ENCODE measurements around the gene HLA-DQB2. TPM values are rescaled to one million over a fixed set of nuclear protein-coding genes. Genes with fewer than 3 reads are reported as not detected.
"Not testable (repeated sequence)": the region's sequence is repeated elsewhere in the genome, so short reads cannot be mapped to it uniquely, and the experiment has no call there.

HLA-DQB2 gene
- total RNA-seq, 1 donor, result 3.2 TPM

- DNase-seq (ENCODE audit: low read depth in 2 of 3, low spot score in 2 of 3), result no peak
These were observed 10.8 kb downstream of the HLA-DQB2 start for GRCh38 chr6:32752580-32752979.

GRCh38 chr6:32745649-32746048 lies 17.7 kb downstream of the HLA-DQB2 start:
- not testable (repeated sequence) for DNase-seq (ENCODE audit: low read depth in 2 of 3, low spot score in 2 of 3)

GRCh38 chr6:32744776-32745175 lies 18.6 kb downstream of the HLA-DQB2 start:
- peak in 2 of 3 donors; percentile 9 to 72 for DNase-seq (ENCODE audit: low read depth in 2 of 3, low spot score in 2 of 3)

- no peak for DNase-seq (ENCODE audit: low read depth in 2 of 3, low spot score in 2 of 3)
These were observed 21.0 kb downstream of the HLA-DQB2 start for GRCh38 chr6:32742374-32742773.

GRCh38 chr6:32741031-32741960 lies 22.0 kb downstream of the HLA-DQB2 start, which contains the start of gene HLA-DQA2:
HLA-DQA2 (plus strand) TSS chr6:32741391; CDS start chr6:32741444, 53 bp downstream.
- no peak for DNase-seq (ENCODE audit: low read depth in 2 of 3, low spot score in 2 of 3)

- DNase-seq (ENCODE audit: low read depth in 2 of 3, low spot score in 2 of 3), result no peak
These were observed 25.2 kb downstream of the HLA-DQB2 start for GRCh38 chr6:32738126-32738525.

- no peak for DNase-seq (ENCODE audit: low read depth in 2 of 3, low spot score in 2 of 3)
These were observed 44.5 kb downstream of the HLA-DQB2 start for GRCh38 chr6:32718879-32719278.

- DNase-seq (ENCODE audit: low read depth in 2 of 3, low spot score in 2 of 3), result no peak
These were observed 46.9 kb downstream of the HLA-DQB2 start for GRCh38 chr6:32716396-32716795.

GRCh38 chr6:32713241-32713640 lies 50.1 kb downstream of the HLA-DQB2 start:
- DNase-seq (ENCODE audit: low read depth in 2 of 3, low spot score in 2 of 3), result no peak

GRCh38 chr6:32709625-32710024 lies 53.7 kb downstream of the HLA-DQB2 start:
- DNase-seq (ENCODE audit: low read depth in 2 of 3, low spot score in 2 of 3), result no peak

Small RNA genes within 50 kb of the gene (small RNA-seq; reads per million reads assigned to genes)
- not detected for gene MIR3135B

Other genes with a start within 250 kb of the HLA-DQB2 start
- gene HLA-DRB5, start 233.2 kb downstream of the HLA-DQB2 start, total RNA-seq, result 6.5 TPM
- gene HLA-DRB1, start 173.7 kb downstream of the HLA-DQB2 start, total RNA-seq, result 266 TPM
- gene HLA-DQA1, start 126.1 kb downstream of the HLA-DQB2 start, total RNA-seq, result 1.6 TPM
- 2.7 TPM for gene HLA-DQB1, start 96.9 kb downstream of the HLA-DQB2 start, total RNA-seq
- gene HLA-DQA2, start 22.1 kb downstream of the HLA-DQB2 start, total RNA-seq, result 0.27 TPM
- gene HLA-DOB, start 53.5 kb upstream of the HLA-DQB2 start, total RNA-seq, result 1.3 TPM
- 30.7 TPM for gene TAP2, start 75.2 kb upstream of the HLA-DQB2 start, total RNA-seq
- 159 TPM for gene PSMB8, start 80.5 kb upstream of the HLA-DQB2 start, total RNA-seq
- gene TAP1, start 90.2 kb upstream of the HLA-DQB2 start, total RNA-seq, result 88.1 TPM
- gene PSMB9, start 90.7 kb upstream of the HLA-DQB2 start, total RNA-seq, result 114 TPM
- gene HLA-DMB, start 177.5 kb upstream of the HLA-DQB2 start, total RNA-seq, result 71.6 TPM
- gene HLA-DMA, start 189.6 kb upstream of the HLA-DQB2 start, total RNA-seq, result 156 TPM
- 191 TPM for gene BRD2, start 205.1 kb upstream of the HLA-DQB2 start, total RNA-seq
- gene HLA-DOA, start 246.1 kb upstream of the HLA-DQB2 start, total RNA-seq, result 209 TPM